Measurements from ENCODE around the gene RGR.

DNA sequence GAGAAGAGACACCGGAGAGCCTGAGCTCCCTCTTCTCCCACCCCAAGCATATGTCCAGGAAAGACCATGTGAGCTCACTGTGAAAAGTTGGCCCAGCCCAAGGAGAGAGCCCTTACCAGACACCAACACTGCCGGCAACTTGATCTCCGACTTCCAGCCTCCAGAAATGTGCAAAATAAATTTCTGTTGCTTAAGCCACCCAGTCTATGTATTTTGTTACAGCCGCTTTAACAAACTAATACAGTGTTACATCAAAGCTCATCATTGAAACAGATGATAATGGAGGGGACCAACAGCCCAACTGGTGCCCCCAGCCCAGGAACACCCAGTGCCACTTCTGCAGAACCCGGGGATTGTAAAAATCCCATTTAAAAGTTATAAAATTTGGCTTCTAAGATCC is 18.9 kb downstream of the RGR start:
- TF ChIP-seq, protein P1, sequence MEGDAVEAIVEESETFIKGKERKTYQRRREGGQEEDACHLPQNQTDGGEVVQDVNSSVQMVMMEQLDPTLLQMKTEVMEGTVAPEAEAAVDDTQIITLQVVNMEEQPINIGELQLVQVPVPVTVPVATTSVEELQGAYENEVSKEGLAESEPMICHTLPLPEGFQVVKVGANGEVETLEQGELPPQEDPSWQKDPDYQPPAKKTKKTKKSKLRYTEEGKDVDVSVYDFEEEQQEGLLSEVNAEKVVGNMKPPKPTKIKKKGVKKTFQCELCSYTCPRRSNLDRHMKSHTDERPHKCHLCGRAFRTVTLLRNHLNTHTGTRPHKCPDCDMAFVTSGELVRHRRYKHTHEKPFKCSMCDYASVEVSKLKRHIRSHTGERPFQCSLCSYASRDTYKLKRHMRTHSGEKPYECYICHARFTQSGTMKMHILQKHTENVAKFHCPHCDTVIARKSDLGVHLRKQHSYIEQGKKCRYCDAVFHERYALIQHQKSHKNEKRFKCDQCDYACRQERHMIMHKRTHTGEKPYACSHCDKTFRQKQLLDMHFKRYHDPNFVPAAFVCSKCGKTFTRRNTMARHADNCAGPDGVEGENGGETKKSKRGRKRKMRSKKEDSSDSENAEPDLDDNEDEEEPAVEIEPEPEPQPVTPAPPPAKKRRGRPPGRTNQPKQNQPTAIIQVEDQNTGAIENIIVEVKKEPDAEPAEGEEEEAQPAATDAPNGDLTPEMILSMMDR (IDR thresholded peaks at IDR 0.05) = no peak
- no peak for TF ChIP-seq POLR2A (IDR thresholded peaks at IDR 0.05)
- no peak for TF ChIP-seq POLR2AphosphoS5 (IDR thresholded peaks at IDR 0.05)

Measured in prostate gland (tissue), 2 donors.